HepG2 (cell line): ENCODE results near the gene MPV17L2. TPM values are rescaled to one million over a fixed set of nuclear protein-coding genes. Genes with fewer than 3 reads are reported as not detected.

Experiments
- AHDC1 ChIP-seq: sonication (generic); formaldehyde crosslinking; IDR thresholded peaks from 2 replicates; pipeline ENCODE4 v1.5.1; 2020; ENCODE audit warnings: mild to moderate bottlenecking, missing genetic modification reagents, borderline replicate concordance
- CC2D1A ChIP-seq: sonication (generic); formaldehyde crosslinking; IDR thresholded peaks from 2 replicates; pipeline ENCODE4 v1.8.1; 2023; ENCODE audit warnings: mild to moderate bottlenecking, missing genetic modification reagents
- FOXJ3 ChIP-seq: sonication (generic); formaldehyde crosslinking; IDR thresholded peaks from 2 replicates; pipeline ENCODE4 v1.4.0; 2020; ENCODE audit warnings: missing genetic modification reagents, mild to moderate bottlenecking, borderline replicate concordance
- GPBP1L1 ChIP-seq: sonication (generic); formaldehyde crosslinking; IDR thresholded peaks from 2 replicates; pipeline ENCODE4 v1.5.0; 2020; ENCODE audit warnings: mild to moderate bottlenecking, missing genetic modification reagents
- HNF4A ChIP-seq: sonication (generic); formaldehyde crosslinking; IDR thresholded peaks from 2 replicates; pipeline ENCODE4 v1.4.0; 2020; ENCODE audit warnings: missing genetic modification reagents
- KDM1A ChIP-seq: IDR thresholded peaks from 2 replicates; pipeline ENCODE4 v1.6.1; 2016; ENCODE audit warnings: missing compliant biosample characterization
- MIER3 ChIP-seq: IDR thresholded peaks from 2 replicates; pipeline ENCODE4 v1.6.1; 2016; ENCODE audit warnings: missing compliant biosample characterization, borderline replicate concordance
- PRDM4 ChIP-seq: sonication (generic); formaldehyde crosslinking; IDR thresholded peaks from 2 replicates; pipeline ENCODE4 v1.9.0; 2021; ENCODE audit warnings: missing genetic modification reagents, borderline replicate concordance
- ZBED4 ChIP-seq: sonication (generic); formaldehyde crosslinking; IDR thresholded peaks from 2 replicates; pipeline ENCODE4 v1.4.0; 2020; ENCODE audit warnings: missing genetic modification reagents, borderline replicate concordance
- ZFX ChIP-seq: sonication (generic); formaldehyde crosslinking; IDR thresholded peaks from 2 replicates; pipeline ENCODE4 v1.4.0; 2020; ENCODE audit warnings: mild to moderate bottlenecking, low read depth, missing genetic modification reagents, moderate library complexity
- ZNF30 ChIP-seq: sonication (generic); formaldehyde crosslinking; IDR thresholded peaks from 2 replicates; pipeline ENCODE4 v1.5.0; 2020; ENCODE audit warnings: mild to moderate bottlenecking, missing genetic modification reagents
- ZNF350 ChIP-seq: sonication (generic); formaldehyde crosslinking; IDR thresholded peaks from 2 replicates; pipeline ENCODE4 v1.4.0; 2020; ENCODE audit warnings: mild to moderate bottlenecking, low read depth, missing genetic modification reagents, borderline replicate concordance
- ZNF484 ChIP-seq: sonication (generic); formaldehyde crosslinking; IDR thresholded peaks from 2 replicates; pipeline ENCODE4 v1.5.1; 2020; ENCODE audit warnings: mild to moderate bottlenecking, low read depth, missing genetic modification reagents, borderline replicate concordance
- ZNF562 ChIP-seq: sonication (generic); formaldehyde crosslinking; IDR thresholded peaks from 2 replicates; pipeline ENCODE4 v1.8.0; 2022; ENCODE audit warnings: missing genetic modification reagents, borderline replicate concordance
- ZNF598 ChIP-seq: sonication (generic); formaldehyde crosslinking; IDR thresholded peaks from 2 replicates; pipeline ENCODE4 v1.5.1; 2020; ENCODE audit warnings: mild to moderate bottlenecking, missing genetic modification reagents, borderline replicate concordance
- polyA plus RNA-seq, 8 experiments: library from polyadenylated mRNA; depleted of rRNA in 3 of 8; stranded (reverse) in 7 of 8; unstranded in 1 of 8; fragments of >200 nt; fragmentation: Illumina TruSeq in 4 of 8; extraction: Trizol in 4 of 8; gene quantifications; 2 replicates each; pipeline versions ENCODE4 v1.2.1 to v1.2.3, GENCODE V29; 2011 to 2016; ENCODE audit warnings: low read depth in 4 of 8, missing spikeins in 1 of 8, mixed read lengths in 1 of 8; ENCODE audit not compliant: insufficient read depth in 1 of 8
- total RNA-seq, 5 experiments: library from RNA; depleted of rRNA; stranded (reverse); fragments of >200 nt; fragmentation: Illumina TruSeq; extraction: Trizol; gene quantifications; 2 replicates each; pipeline ENCODE4 v1.2.3, GENCODE V29; 2016; ENCODE audit warnings: low read depth in 1 of 5

MPV17L2 gene
- total and polyA plus RNA-seq, 2 of the 13 experiments (the other 11 are each of a cell fraction or from before 2014, with no cell fraction given): 13.6 to 16.7 TPM

- TF ChIP-seq AHDC1 (CRISPR knock-in tag): no peak
- no peak for TF ChIP-seq FOXJ3 (CRISPR knock-in tag)
- TF ChIP-seq ZNF562 (CRISPR knock-in tag): no peak
- TF ChIP-seq MIER3 (CRISPR knock-in tag): no peak
- no peak for TF ChIP-seq ZNF30 (CRISPR knock-in tag)
- no peak for TF ChIP-seq PRDM4 (CRISPR knock-in tag)
- TF ChIP-seq HNF4A (CRISPR knock-in tag): no peak; the same call in 1 of the 2 replicates
- peak; percentile 47; the same call in 1 of the 2 replicates for TF ChIP-seq ZFX (CRISPR knock-in tag)
- no peak for TF ChIP-seq CC2D1A (CRISPR knock-in tag)
- peak; percentile 30; the same call in 1 of the 2 replicates for TF ChIP-seq KDM1A
- TF ChIP-seq GPBP1L1: no peak
- TF ChIP-seq ZNF350 (CRISPR knock-in tag): 0 out of 2 replicates have a peak, but pooled peaks have one; percentile 53
- TF ChIP-seq ZNF484: no peak
- peak; percentile 83; the same call in 1 of the 2 replicates for TF ChIP-seq ZBED4 (CRISPR knock-in tag)
- peak; percentile 88; the same call in 1 of the 2 replicates for TF ChIP-seq ZNF598 (CRISPR knock-in tag)
These were observed 31.0 kb downstream of the MPV17L2 start (continued) for GRCh38 chr19:18223860-18224524.
